GM19239 (cell line): ENCODE results near the gene FBXW8.

Experiments used
- DNase-seq: peaks from one replicate; pipeline ENCODE4 v3.0.0; 2011; ENCODE audit warnings: low spot score; ENCODE audit not compliant: insufficient read length
- FAIRE-seq: peaks from 2 replicates; lab custom pipeline; 2011; peaks lifted over from hg19 to GRCh38; lab: Jason Lieb, UNC

FBXW8 gene

GRCh38 chr12:116884871-116885270, 25.9 kb upstream of the FBXW8 start:
- DNase-seq (no peak), FAIRE-seq (no peak)

DNA sequence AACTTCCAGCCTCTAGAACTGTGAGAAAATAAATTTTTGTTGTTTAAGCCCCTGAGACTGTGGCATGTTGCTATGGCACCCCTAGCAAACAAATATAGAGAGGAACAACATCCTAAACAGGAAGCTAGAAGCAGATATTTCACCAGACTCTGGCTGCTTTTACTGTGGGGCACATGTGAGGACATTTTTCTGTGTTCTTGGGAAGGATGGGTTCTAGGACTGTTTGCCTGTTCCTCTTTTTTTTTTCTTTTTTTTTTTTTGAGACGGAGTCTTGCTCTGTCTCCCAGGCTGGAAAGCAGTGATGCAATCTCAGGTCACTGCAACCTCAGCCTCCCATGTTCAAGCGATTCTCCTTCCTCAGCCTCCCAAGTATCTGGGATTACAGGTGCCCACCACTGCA, 25.3 kb upstream of the FBXW8 start:
- FAIRE-seq (no peak), DNase-seq (no peak)

DNA sequence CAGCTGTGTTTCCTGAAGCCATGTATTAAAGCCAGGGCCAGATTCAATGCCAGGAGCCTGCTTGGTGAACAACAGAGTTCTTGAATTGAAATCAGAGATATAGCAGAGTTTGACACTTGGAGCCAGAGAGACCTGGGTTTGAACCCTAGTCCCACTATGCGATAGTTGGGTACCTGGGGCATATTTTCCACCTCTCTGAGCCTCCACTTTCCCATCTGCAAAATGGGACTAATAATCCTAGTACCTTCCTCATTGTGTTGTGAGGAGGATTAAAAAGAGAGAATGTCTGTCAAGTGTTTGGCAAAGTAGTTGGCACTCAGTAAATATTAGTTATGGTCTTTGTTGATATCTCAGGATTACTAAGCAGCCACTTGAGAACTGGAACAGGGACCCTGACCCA, 23.5 kb upstream of the FBXW8 start:
- DNase-seq: no peak
- no peak for FAIRE-seq

- no peak for DNase-seq
Observed at GRCh38 chr12:116887897-116888296, 22.9 kb upstream of the FBXW8 start.

GRCh38 chr12:116890330-116890729, 20.4 kb upstream of the FBXW8 start:
- DNase-seq (no peak), FAIRE-seq (no peak)

More at GRCh38 chr12:116887897-116888296, 22.9 kb upstream of the FBXW8 start:
- FAIRE-seq: no peak

- FAIRE-seq (no peak), DNase-seq (no peak)
Observed at GRCh38 chr12:116891019-116891418, 19.7 kb upstream of the FBXW8 start.

DNA sequence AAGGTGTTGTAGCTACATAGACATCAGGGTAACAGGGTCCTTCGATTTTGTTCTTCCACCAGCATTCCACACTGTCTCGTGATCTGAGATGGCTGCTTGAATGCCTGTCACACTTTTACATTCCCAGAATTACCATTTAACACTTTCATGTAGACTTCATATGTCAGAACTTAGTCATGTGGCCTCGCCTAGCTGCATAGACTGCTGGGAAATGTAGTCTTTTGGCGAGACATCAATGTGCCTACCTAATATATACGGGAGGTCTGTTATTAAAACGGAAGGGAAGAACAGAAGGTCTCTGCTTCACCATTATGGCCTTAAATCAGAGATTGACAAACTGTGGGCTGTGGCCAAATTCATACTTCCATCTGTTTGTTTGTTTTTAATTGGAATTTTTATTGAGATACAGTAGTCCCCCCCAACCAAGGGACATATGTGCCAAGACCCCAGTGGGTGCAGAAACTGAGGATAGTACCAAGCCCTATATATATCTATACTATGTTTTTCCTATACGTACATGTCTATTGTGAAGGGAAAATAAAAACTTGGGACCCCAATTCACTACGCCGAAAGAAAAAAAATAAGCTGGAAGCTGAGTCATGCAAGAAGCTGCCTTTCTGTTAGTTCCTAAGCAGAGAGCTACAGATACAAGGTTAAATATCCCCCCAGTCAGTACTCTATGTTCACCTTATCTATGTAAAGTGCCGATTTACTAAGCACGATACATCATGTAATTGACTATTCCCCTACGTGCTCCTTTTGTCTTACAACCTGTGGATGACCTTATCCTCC, 18.2 kb upstream of the FBXW8 start:
- DNase-seq (no peak), FAIRE-seq (no peak)

GRCh38 chr12:116894913-116895312, 15.8 kb upstream of the FBXW8 start:
- FAIRE-seq: no peak
- DNase-seq: no peak

- no peak for FAIRE-seq
- DNase-seq: no peak
Observed at GRCh38 chr12:116896411-116896924, 14.3 kb upstream of the FBXW8 start.

- FAIRE-seq: no peak
- DNase-seq: no peak
Observed at GRCh38 chr12:116897476-116897875, 13.3 kb upstream of the FBXW8 start.

DNA sequence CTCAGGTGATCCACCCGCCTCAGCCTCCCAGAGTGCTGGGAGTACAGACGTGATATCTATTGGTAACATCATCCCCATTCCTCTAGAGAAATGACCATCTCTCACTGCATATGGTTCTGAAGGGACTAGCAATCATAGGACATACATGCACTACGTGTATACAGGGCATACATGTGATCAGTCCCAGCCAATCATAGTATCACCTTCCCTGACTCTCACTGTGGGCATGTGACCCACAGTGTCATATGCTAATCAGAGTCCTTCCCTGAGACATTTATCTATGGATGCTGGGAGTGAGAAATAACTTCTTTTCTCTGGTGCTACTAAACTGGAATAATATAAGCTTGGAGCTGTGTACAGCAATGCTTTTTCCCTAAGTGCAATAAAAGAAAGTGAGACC, 12.1 kb upstream of the FBXW8 start:
- FAIRE-seq (no peak), DNase-seq (no peak)

DNA sequence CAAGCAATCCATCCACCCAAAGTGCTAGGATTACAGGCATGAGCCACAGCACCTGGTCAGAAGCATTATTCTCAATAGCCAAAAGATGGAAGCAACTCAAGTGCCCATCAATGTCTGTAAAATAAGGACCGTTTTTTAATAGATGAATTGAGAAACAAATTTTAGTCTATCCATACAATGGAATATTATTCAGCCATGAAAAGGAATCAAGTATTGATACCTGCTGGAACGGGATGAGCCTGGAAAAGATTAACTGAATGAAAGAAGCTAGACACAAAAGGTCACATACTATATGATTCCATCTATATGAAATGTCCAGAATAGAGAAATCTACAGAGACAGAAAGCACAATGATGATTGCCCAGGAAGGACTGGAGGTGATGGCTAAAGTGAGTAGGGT, 9.1 kb upstream of the FBXW8 start:
- FAIRE-seq: no peak
- no peak for DNase-seq

GRCh38 chr12:116903818-116904217, 6.9 kb upstream of the FBXW8 start:
- no peak for DNase-seq
- no peak for FAIRE-seq

DNA sequence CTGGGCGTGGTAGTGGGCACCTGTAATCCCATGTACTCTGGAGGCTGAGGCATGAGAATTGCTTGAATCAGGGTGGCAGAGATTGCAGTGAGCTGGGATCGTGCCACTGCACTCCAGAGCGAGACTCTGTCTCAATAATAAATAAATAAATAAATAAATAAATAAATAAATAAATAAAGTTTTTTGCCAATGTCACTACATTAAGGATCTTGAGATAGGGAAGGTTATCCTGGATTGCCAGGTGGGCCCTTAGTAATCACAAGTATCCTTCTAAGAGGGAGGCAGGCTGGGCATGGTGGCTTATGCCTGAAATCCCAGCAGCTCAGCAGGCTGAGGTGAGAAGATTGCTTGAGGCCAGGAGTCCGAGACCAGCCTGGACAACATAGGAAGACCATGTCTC, 4.5 kb upstream of the FBXW8 start:
- no peak for FAIRE-seq
- no peak for DNase-seq

DNA sequence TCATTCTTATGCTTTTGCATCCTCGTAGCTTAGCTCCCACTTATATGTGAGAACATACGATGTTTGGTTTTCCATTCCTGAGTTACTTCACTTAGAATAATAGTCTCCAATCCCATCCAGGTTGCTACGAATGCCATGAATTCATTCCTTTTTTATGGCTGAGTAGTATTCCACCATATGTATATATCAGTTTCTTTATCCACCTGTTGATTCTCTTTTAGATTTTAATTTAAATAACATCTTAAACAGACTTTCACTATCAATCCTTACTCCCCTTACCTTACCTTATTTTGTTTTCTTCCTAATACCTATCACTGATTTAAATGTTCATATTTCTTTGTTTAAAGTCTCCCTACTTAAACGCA, 488 bp upstream of the FBXW8 start:
- DNase-seq: no peak
- FAIRE-seq: peak; percentile 60

DNA sequence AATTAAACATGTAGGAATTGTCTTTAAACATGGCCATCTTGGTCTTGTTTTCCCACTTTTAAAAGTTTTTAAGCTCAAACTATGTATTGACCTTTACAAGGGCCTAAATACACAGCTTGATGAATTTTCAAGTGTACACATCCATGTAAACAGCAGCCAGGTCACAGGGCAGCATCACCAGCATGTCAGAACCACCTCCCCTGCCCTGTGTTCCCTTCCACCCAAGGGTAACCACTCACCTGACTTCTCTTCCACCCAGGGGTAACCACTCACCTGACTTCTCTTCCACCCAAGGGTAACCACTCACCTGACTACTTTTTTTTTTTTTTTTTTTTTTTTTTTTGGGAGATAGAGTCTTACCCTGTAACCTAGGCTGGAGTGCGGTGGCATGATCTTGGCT, 4.6 kb downstream of the FBXW8 start:
- no peak for FAIRE-seq
- no peak for DNase-seq

- DNase-seq (no peak), FAIRE-seq (no peak)
Observed at GRCh38 chr12:116916122-116916521, 5.4 kb downstream of the FBXW8 start.

- FAIRE-seq (no peak), DNase-seq (no peak)
Observed at GRCh38 chr12:116916714-116917114, 6.0 kb downstream of the FBXW8 start.

GRCh38 chr12:116918464-116918863, 7.7 kb downstream of the FBXW8 start:
- DNase-seq (no peak), FAIRE-seq (no peak)

DNA sequence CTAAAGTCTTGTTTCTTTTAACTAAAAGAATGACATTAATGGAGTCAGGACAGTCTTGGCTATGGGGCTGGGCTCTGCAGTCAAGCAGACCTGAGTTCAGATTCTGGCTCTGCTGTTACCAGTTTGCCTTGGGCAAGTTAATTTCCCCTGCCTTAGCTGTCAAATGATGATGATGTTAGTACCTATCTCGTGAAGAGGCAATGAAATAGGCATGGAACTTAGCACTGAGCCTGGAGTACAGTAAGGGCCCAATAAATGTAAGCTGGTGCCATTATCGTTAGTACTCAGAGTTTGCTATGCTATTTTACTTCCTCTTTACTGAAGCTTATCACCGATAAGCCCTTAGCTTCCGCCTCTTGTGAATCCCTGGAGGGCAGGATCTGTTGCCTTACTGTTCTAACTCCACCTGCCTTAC, 8.5 kb downstream of the FBXW8 start:
- FAIRE-seq (no peak), DNase-seq (no peak)

GRCh38 chr12:116919706-116920485, 9.1 kb downstream of the FBXW8 start:
- no peak for FAIRE-seq

More at GRCh38 chr12:116919706-116920485, 9.1 kb downstream of the FBXW8 start:
- no peak for DNase-seq
